ENCODE measurements around the gene PLEKHM2.

The PLEKHM2 gene

DNA sequence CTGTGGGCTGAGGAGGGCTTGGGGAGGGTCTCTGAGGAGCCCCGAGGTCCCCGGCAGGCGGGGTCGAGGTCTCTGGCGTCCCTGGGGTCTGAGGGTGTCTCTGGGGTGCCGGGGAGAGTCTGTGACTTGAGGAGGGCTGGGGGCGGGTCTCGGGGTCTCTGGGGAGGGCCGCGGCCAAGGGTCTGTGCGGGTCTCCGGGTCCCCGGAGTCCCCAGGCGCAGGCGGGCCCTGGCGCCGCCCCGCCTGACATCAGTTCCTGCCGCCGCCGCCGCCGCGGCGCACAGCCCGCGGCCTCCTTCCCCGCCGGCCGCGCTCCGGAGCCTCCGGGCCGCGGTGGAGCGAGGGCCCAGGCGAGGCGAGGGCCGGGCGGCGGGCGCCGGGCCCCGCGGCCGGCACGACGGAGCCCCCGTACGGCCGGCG, at the start of gene PLEKHM2:
Gene PLEKHM2 (plus strand): TSS at position 279 of the 420 bp plus-strand sequence. CDS start 239 bp downstream, outside the sequence.
- no peak for DNase-seq (ENCODE audit: extremely low read depth, low read depth)
- TF ChIP-seq CTCF (IDR thresholded peaks at IDR 0.05; ENCODE audit: low read depth, low read length, missing control alignments): no peak

GRCh38 chr1:15636436-15636835, 47.7 kb upstream of the PLEKHM2 start:
- DNase-seq (ENCODE audit: extremely low read depth, low read depth): no peak
- TF ChIP-seq CTCF (IDR thresholded peaks at IDR 0.05; ENCODE audit: low read depth, low read length, missing control alignments): no peak
- no peak overlapping the region for H3K4me3 ChIP-seq (replicated peaks; ENCODE audit: low read depth, low read length)

More for the DNA sequence above, at the start of gene PLEKHM2:
- H3K4me3 ChIP-seq (replicated peaks; ENCODE audit: low read depth, low read length): peak within 1 kb of the TSS; percentile 73

DNA sequence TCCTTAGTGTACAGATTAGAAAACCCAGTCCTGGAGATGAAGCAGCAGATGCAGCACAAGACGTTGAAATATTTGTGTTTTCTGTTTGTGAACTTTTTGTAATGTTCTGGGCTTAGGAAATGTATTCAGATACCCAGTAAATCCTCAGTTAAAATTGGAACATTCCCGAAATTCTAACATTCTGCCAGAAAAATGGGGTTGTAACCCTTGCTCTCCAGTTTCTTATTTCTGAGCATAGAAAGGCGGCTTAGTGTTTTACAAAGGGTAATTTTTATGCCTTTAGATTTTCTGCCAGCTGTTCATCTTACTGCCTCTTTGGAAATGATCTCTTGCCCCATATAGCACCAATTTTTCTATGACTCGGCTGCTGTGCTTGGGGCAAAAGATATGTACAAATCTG, 46.3 kb upstream of the PLEKHM2 start:
- DNase-seq (ENCODE audit: extremely low read depth, low read depth): no peak
- TF ChIP-seq CTCF (IDR thresholded peaks at IDR 0.05; ENCODE audit: low read depth, low read length, missing control alignments): no peak

DNA sequence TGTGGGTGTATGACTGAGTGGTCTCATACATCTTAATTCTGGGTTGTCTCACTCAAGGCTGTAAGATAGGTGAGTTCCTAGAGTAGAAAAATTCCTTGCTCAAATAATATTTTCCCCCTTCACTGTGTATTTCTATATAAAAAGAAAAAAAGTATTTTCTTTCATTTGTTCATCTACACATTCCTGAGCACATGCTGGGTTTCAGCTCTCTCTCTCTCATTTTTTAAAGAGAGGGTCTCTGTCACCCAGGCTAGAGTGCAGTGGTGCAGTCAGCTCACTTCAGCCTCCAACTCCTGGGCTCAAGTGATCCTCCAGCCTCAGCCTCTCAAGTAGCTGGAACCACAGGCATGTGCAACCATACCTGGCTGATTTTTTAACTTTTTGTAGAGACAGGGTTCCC, 44.9 kb upstream of the PLEKHM2 start:
- no peak for DNase-seq (ENCODE audit: extremely low read depth, low read depth)
- H3K4me3 ChIP-seq (replicated peaks; ENCODE audit: low read depth, low read length): no peak overlapping the region

More for the DNA sequence above, 46.3 kb upstream of the PLEKHM2 start:
- H3K4me3 ChIP-seq (replicated peaks; ENCODE audit: low read depth, low read length): no peak overlapping the region

DNA sequence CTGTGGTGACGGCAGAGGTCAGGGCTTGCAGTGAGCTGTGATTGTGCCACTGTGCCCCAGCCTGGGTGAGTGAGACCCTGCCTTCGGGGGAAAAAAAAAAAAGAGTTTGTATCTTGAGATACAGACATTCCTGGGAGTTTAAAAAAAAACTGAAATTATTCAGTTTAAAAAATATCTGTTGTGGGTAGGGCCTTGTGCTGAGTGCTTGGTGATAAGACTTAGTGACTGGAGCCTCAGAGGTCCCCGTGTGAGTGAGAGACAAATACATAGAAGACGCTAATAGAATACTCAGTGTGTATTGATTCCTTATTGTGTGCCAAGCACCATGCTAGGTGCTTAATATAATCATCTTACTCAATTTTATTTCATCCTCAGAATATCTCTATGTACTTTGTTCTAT, 44.2 kb upstream of the PLEKHM2 start:
- no peak for DNase-seq (ENCODE audit: extremely low read depth, low read depth)
- no peak for TF ChIP-seq CTCF (IDR thresholded peaks at IDR 0.05; ENCODE audit: low read depth, low read length, missing control alignments)
- no peak overlapping the region for H3K4me3 ChIP-seq (replicated peaks; ENCODE audit: low read depth, low read length)

More for the DNA sequence above, 44.9 kb upstream of the PLEKHM2 start:
- no peak for TF ChIP-seq CTCF (IDR thresholded peaks at IDR 0.05; ENCODE audit: low read depth, low read length, missing control alignments)

GRCh38 chr1:15640667-15641066, 43.5 kb upstream of the PLEKHM2 start:
- H3K4me3 ChIP-seq (replicated peaks; ENCODE audit: low read depth, low read length): no peak overlapping the region
- no peak for DNase-seq (ENCODE audit: extremely low read depth, low read depth)
- no peak for TF ChIP-seq CTCF (IDR thresholded peaks at IDR 0.05; ENCODE audit: low read depth, low read length, missing control alignments)

GRCh38 chr1:15649937-15650336, 34.2 kb upstream of the PLEKHM2 start:
- no peak for TF ChIP-seq CTCF (IDR thresholded peaks at IDR 0.05; ENCODE audit: low read depth, low read length, missing control alignments)
- no peak overlapping the region for H3K4me3 ChIP-seq (replicated peaks; ENCODE audit: low read depth, low read length)
- no peak for DNase-seq (ENCODE audit: extremely low read depth, low read depth)
